GM12874 (cell line): Measurements from ENCODE around the gene CCNL1.

Experiments
- CTCF ChIP-seq: IDR thresholded peaks from 2 replicates; pipeline ENCODE4 v1.5.1; 2011; ENCODE audit warnings: low read depth, mild to moderate bottlenecking, control low read depth, low read length, moderate library complexity; ENCODE audit not compliant: insufficient read depth

CCNL1 gene

GRCh38 chr3:157159762-157160657 is at the start of gene CCNL1:
Gene CCNL1, minus strand, starts transcription at chr3:157160147. Its CDS starts 53 bp downstream, at chr3:157160094.
- TF ChIP-seq CTCF, result no peak

GRCh38 chr3:157204880-157205279 is 44.9 kb upstream of the CCNL1 start:
- no peak for TF ChIP-seq CTCF

- no peak for TF ChIP-seq CTCF
Observed at GRCh38 chr3:157204431-157204830, 44.5 kb upstream of the CCNL1 start.

- TF ChIP-seq CTCF, result peak; percentile 43; the same call in 1 of the 2 replicates
Observed at GRCh38 chr3:157201648-157202278, 41.8 kb upstream of the CCNL1 start.

- no peak for TF ChIP-seq CTCF
Observed at GRCh38 chr3:157199841-157200240, 39.9 kb upstream of the CCNL1 start.

GRCh38 chr3:157195965-157196364 is 36.0 kb upstream of the CCNL1 start:
- TF ChIP-seq CTCF, result no peak

- TF ChIP-seq CTCF, result no peak
Observed at GRCh38 chr3:157190380-157190872, 30.5 kb upstream of the CCNL1 start.
